Transverse colon (tissue), 4 donors: ENCODE results near the gene CBLL1. TPM values are rescaled to one million over a fixed set of nuclear protein-coding genes. Genes with fewer than 3 reads are reported as not detected.

ENCODE experiments used
- DNase-seq: peaks from one replicate; pipeline ENCODE4 v3.0.0-alpha.2; 2019
- H3K27ac ChIP-seq, 4 donors: fragments of 200-600 bp; sonication (generic); 2 replicates each; pipeline ENCODE4 v1.5.1; 2016 to 2018; ENCODE audit warnings: inconsistent platforms in 4 of 4
- H3K27me3 ChIP-seq: fragments of 200-600 bp; sonication (generic); 2 replicates; pipeline ENCODE4 v1.5.1; 2017; ENCODE audit warnings: inconsistent platforms
- H3K36me3 ChIP-seq, 4 donors: fragments of 200-600 bp; sonication (generic); 2 replicates each; pipeline ENCODE4 v1.5.1; 2017 to 2019; ENCODE audit warnings: inconsistent platforms in 4 of 4
- H3K4me1 ChIP-seq, 4 donors: fragments of 200-600 bp; sonication (generic); 2 replicates each; pipeline ENCODE4 v1.5.1; 2017 to 2020; ENCODE audit warnings: inconsistent platforms in 4 of 4
- H3K4me3 ChIP-seq, 4 donors: fragments of 200-600 bp; sonication (generic); 1 replicate in 1 of 4; 2 replicates in 3 of 4; pipeline versions ENCODE4 v1.5.1 to v1.6.1; 2017 to 2019; ENCODE audit warnings: inconsistent platforms in 4 of 4
- H3K9me3 ChIP-seq, 2 donors: fragments of 200-600 bp; sonication (generic); 2 replicates each; pipeline ENCODE4 v1.5.1; 2017 to 2019; ENCODE audit warnings: inconsistent platforms in 2 of 2
- CTCF ChIP-seq, 5 experiments: fragments of 200-600 bp in 3 of 5; fragments of 450-650 bp in 2 of 5; sonication (generic) in 3 of 5; IDR thresholded peaks; 1 replicate in 2 of 5; 2 replicates in 3 of 5; pipeline ENCODE4 v1.5.1; 2016 to 2017; ENCODE audit warnings: antibody characterized with exemption in 5 of 5, inconsistent platforms in 3 of 5, mild to moderate bottlenecking in 2 of 5, moderate library complexity in 1 of 5
- EP300 ChIP-seq: sonication (generic); formaldehyde crosslinking; IDR thresholded peaks from one replicate; pipeline ENCODE4 v1.6.1; 2017; ENCODE audit warnings: antibody characterized with exemption, low read depth
- POLR2A ChIP-seq: fragments of 450-650 bp; IDR thresholded peaks from one replicate; pipeline ENCODE4 v1.6.1; 2016; ENCODE audit warnings: antibody characterized with exemption, mild to moderate bottlenecking, moderate library complexity
- POLR2AphosphoS5 ChIP-seq, 3 donors: sonication (generic); formaldehyde crosslinking; IDR thresholded peaks; one replicate each; pipeline ENCODE4 v1.6.1; 2016; ENCODE audit warnings: antibody characterized with exemption in 3 of 3
- WGBS, 2 donors: methylation state at CpG; one replicate each; pipeline ENCODE4 v1.1.5; 2018; ENCODE audit warnings: low coverage in 1 of 2; 5-methylcytosine and 5-hydroxymethylcytosine counted together
- in situ Hi-C, 4 donors: fragments of 200-750 bp; cut with MboI; loops; one replicate each; pipeline versions ENCODE4 v1.15.0 to v1.15.1; 2017; ENCODE audit warnings: low sequenced_read_pairs in 3 of 4, low pct_ligation_motif_present in 1 of 4, low pct_unique_long_range_greater_than_20kb in 1 of 4
- intact Hi-C: fragments of 100-400 bp; cut with DNase I; formaldehyde crosslinking; loops from one replicate; pipeline ENCODE4 v1.15.1; 2023; ENCODE audit warnings: low total_unique reads
- total RNA-seq, 4 donors: library from RNA; depleted of rRNA; stranded (reverse); fragments of >200 nt; gene quantifications; one replicate each; pipeline ENCODE4 v1.1.0, GENCODE V29; 2016

Gene CBLL1
- total RNA-seq: 10 to 100 TPM; 30.6 to 53.9 (median 38.8) TPM

GRCh38 chr7:107743567-107744344 is at the start of gene CBLL1:
Gene CBLL1, plus strand, starts transcription at chr7:107744142. Its CDS starts 22 bp downstream, at chr7:107744164.
- Histone ChIP-seq H3K9me3 (no peaks in the 10 kb centered on the region), H3K4me1 (peaks cover 19 to 49% (median 30%) of the 10 kb centered on the region in 4 donors), H3K27ac (peak within 1 kb of the TSS; percentile 93 to 96 (median 94)), H3K27me3 (no peaks in the 10 kb centered on the region), H3K36me3 (no peaks in the 10 kb centered on the region), H3K4me3 (peak within 1 kb of the TSS; percentile 59 to 84 (median 73))
- TF ChIP-seq EP300: no peak
- TF ChIP-seq POLR2AphosphoS5 (IDR thresholded peaks at IDR 0.05): peak; percentile 69 to 91 (median 90)
- TF ChIP-seq POLR2A: peak; percentile 68
- TF ChIP-seq CTCF (IDR thresholded peaks at IDR 0.05): peak; percentile 65 to 83 (median 71)
- in situ Hi-C loops (loop anchor here (10.0 to 25.0 kb wide), 5 partner anchors 131 to 556 kb away; partner anchors contain the start of genes COG5 (in 2 of the 4), DUS4L (in 2 of the 4), LAMB4 (in 2 of the 4) and DLD (in 1 of the 4)), intact Hi-C loops (loop anchor here (1.0 kb wide), 1 partner anchor 136 kb away; no protein-coding TSS in a partner anchor)
- DNase-seq: peak; percentile 97
- WGBS, 2 donors: 0% methylated on average over 46 of the region's 56 CpGs; no CpG with 5 or more reads in 1 of the 2 donors

DNA sequence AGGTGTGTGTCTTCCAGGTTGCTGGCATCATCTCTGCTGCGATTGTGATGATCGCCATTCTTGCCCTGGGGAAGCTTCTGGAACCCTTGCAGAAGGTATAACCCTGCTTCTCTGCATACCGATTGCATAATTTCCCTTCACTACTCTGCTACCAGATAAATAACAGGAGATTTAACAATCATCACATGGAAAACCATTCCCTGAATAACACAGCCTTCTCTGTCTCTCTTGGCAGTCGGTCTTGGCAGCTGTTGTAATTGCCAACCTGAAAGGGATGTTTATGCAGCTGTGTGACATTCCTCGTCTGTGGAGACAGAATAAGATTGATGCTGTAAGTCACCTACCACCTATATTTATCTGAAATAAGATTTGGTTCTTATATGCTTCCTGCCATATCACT is 49.6 kb upstream of the CBLL1 start:
- in situ Hi-C loops (no loop called here), intact Hi-C loops (no loop called here)
- Histone ChIP-seq H3K9me3 (no peaks in the 10 kb centered on the region), H3K36me3 (no peaks in the 10 kb centered on the region), H3K4me3 (no peak overlapping the region), H3K4me1 (no peaks in the 10 kb centered on the region), H3K27me3 (no peaks in the 10 kb centered on the region), H3K27ac (no peak overlapping the region)
- TF ChIP-seq POLR2A (no peak), CTCF (IDR thresholded peaks at IDR 0.05) (no peak), POLR2AphosphoS5 (IDR thresholded peaks at IDR 0.05) (no peak), EP300 (no peak)
- DNase-seq: no peak
- WGBS, 2 donors: 40 to 47% methylated on average over 1 to 5 of the region's 5 CpGs

DNA sequence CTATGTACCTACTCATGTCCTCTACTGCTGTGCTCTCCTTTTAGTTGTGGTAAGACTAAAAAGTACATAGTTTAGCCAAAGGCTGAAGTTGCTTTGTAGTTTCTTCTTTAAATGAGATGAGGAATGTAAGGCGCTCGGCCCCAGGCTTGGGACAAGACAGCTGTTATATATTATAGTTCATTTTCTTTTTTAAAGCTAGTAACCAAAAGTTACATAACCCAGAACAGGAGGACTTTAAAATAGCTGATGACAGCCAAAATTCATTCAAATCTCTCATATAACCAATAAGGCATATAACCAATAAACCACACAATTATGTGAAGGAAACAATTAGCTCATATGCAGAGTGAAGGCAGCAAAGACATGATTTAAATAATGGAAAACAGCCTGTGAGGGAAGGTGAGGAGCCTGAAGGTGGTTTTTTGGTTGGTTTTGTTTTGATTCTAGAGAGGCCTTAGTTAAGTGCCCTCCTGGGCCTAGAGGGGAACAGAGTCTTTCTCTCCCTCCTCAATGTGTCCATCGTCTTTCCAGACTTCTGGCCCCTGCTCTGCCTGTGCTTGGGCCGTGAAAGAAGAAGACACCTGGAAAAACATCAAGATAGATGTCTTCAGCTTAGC is 47.5 kb upstream of the CBLL1 start:
- DNase-seq: no peak
- TF ChIP-seq POLR2A (no peak), EP300 (no peak), POLR2AphosphoS5 (IDR thresholded peaks at IDR 0.05) (no peak), CTCF (IDR thresholded peaks at IDR 0.05) (no peak)
- Histone ChIP-seq H3K27me3 (no peaks in the 10 kb centered on the region), H3K9me3 (no peaks in the 10 kb centered on the region), H3K4me1 (no peaks in the 10 kb centered on the region), H3K36me3 (no peaks in the 10 kb centered on the region), H3K4me3 (no peak overlapping the region), H3K27ac (no peak overlapping the region)
- 83% methylated on average over 4 of the region's 4 CpGs; no CpG with 5 or more reads in 1 of the 2 donors for WGBS, 2 donors
- in situ Hi-C loops: no loop called here
- intact Hi-C loops: no loop called here

GRCh38 chr7:107697321-107698049 is 46.5 kb upstream of the CBLL1 start:
- intact Hi-C loops: no loop called here
- no peak for DNase-seq
- TF ChIP-seq EP300 (no peak), POLR2AphosphoS5 (IDR thresholded peaks at IDR 0.05) (no peak), CTCF (IDR thresholded peaks at IDR 0.05) (no peak), POLR2A (no peak)

More at GRCh38 chr7:107697321-107698049, 46.5 kb upstream of the CBLL1 start:
- no peaks in the 10 kb centered on the region for H3K9me3 ChIP-seq
- WGBS, 2 donors: 90 to 93% methylated on average over 3 to 7 of the region's 7 CpGs
- H3K4me3 ChIP-seq: no peak overlapping the region
- H3K27me3 ChIP-seq: no peaks in the 10 kb centered on the region
- no peaks in the 10 kb centered on the region for H3K36me3 ChIP-seq
- in situ Hi-C loops: no loop called here
- no peak overlapping the region for H3K27ac ChIP-seq
- H3K4me1 ChIP-seq: no peaks in the 10 kb centered on the region
